Measurements from ENCODE around the gene GNLY. TPM values are rescaled to one million over a fixed set of nuclear protein-coding genes. Genes with fewer than 3 reads are reported as not detected.

Gene GNLY
- total RNA-seq, 1 donor from 2014 or later: 0.65 TPM

- no peak overlapping the region for H2AFZ ChIP-seq (replicated peaks)
- Mint-ChIP-seq H3K4me3 (no peak overlapping the region), H3K4me1 (peaks cover 10% of the 10 kb centered on the region), H3K36me3 (no peaks in the 10 kb centered on the region), H3K27me3 (ENCODE audit: insufficient read depth, low read depth) (peaks cover 4% of the 10 kb centered on the region), H3K27ac (no peak overlapping the region), H3K9me3 (no peaks in the 10 kb centered on the region)
- H3K27me3 ChIP-seq: peaks cover 12% of the 10 kb centered on the region
- H3F3A ChIP-seq (ENCODE audit: low read depth): no peaks in the 10 kb centered on the region
- no peaks in the 10 kb centered on the region for H3K9me3 ChIP-seq (ENCODE audit: low read depth)
- H3K4me1 ChIP-seq: no peaks in the 10 kb centered on the region
- no peak for DNase-seq (ENCODE audit: low spot score)
- no peak overlapping the region for H3K9ac ChIP-seq
- H4K20me1 ChIP-seq (ENCODE audit: low read depth): no peaks in the 10 kb centered on the region
- H3K79me2 ChIP-seq (ENCODE audit: low read depth): no peaks in the 10 kb centered on the region
- H3K36me3 ChIP-seq: no peaks in the 10 kb centered on the region
- TF ChIP-seq CTCF (IDR thresholded peaks at IDR 0.05) (no peak), EZH2 (IDR thresholded peaks at IDR 0.05) (no peak), EZH2phosphoT487 (IDR thresholded peaks at IDR 0.05) (no peak)
- no peak overlapping the region for H3K4me3 ChIP-seq
- H3K4me2 ChIP-seq: no peak overlapping the region
- no peak overlapping the region for H3K27ac ChIP-seq
Measured at GRCh38 chr2:85675427-85675826, 18.7 kb upstream of the GNLY start.

GRCh38 chr2:85675866-85676548 is 18.2 kb upstream of the GNLY start:
- Histone ChIP-seq H3K36me3 (no peaks in the 10 kb centered on the region), H3K4me3 (no peak overlapping the region), H3K9me3 (ENCODE audit: low read depth) (no peaks in the 10 kb centered on the region), H3K9ac (no peak overlapping the region), H3K4me1 (no peaks in the 10 kb centered on the region), H3K4me2 (no peak overlapping the region), H3K79me2 (ENCODE audit: low read depth) (no peaks in the 10 kb centered on the region), H3K27ac (no peak overlapping the region), H3F3A (ENCODE audit: low read depth) (no peaks in the 10 kb centered on the region), H3K27me3 (peaks cover 16% of the 10 kb centered on the region), H4K20me1 (ENCODE audit: low read depth) (no peaks in the 10 kb centered on the region), H2AFZ (replicated peaks) (no peak overlapping the region)
- peaks cover 4% of the 10 kb centered on the region for H3K27me3 Mint-ChIP-seq (ENCODE audit: insufficient read depth, low read depth)
- no peak overlapping the region for H3K4me3 Mint-ChIP-seq
- no peak overlapping the region for H3K27ac Mint-ChIP-seq
- no peak for DNase-seq (ENCODE audit: low spot score)
- H3K9me3 Mint-ChIP-seq: no peaks in the 10 kb centered on the region
- TF ChIP-seq EZH2phosphoT487 (IDR thresholded peaks at IDR 0.05) (no peak), CTCF (IDR thresholded peaks at IDR 0.05) (no peak), EZH2 (IDR thresholded peaks at IDR 0.05) (no peak)
- no peaks in the 10 kb centered on the region for H3K36me3 Mint-ChIP-seq
- peaks cover 10% of the 10 kb centered on the region for H3K4me1 Mint-ChIP-seq

GRCh38 chr2:85678377-85678776 is 15.8 kb upstream of the GNLY start:
- no peak overlapping the region for H3K9ac ChIP-seq
- H3K27ac ChIP-seq: no peak overlapping the region
- H3K27ac Mint-ChIP-seq: no peak overlapping the region
- TF ChIP-seq EZH2phosphoT487 (IDR thresholded peaks at IDR 0.05): no peak
- no peak for TF ChIP-seq EZH2 (IDR thresholded peaks at IDR 0.05)
- TF ChIP-seq CTCF (IDR thresholded peaks at IDR 0.05): no peak
- H3K9me3 Mint-ChIP-seq: no peaks in the 10 kb centered on the region
- no peaks in the 10 kb centered on the region for H3K36me3 Mint-ChIP-seq
- H3K27me3 Mint-ChIP-seq (ENCODE audit: insufficient read depth, low read depth): peaks cover 10% of the 10 kb centered on the region
- H4K20me1 ChIP-seq (ENCODE audit: low read depth): no peaks in the 10 kb centered on the region
- no peak overlapping the region for H3K4me3 ChIP-seq
- no peaks in the 10 kb centered on the region for H3F3A ChIP-seq (ENCODE audit: low read depth)
- H3K79me2 ChIP-seq (ENCODE audit: low read depth): no peaks in the 10 kb centered on the region
- no peaks in the 10 kb centered on the region for H3K4me1 ChIP-seq
- DNase-seq (ENCODE audit: low spot score): no peak
- no peaks in the 10 kb centered on the region for H3K9me3 ChIP-seq (ENCODE audit: low read depth)
- peaks cover 16% of the 10 kb centered on the region for H3K27me3 ChIP-seq
- no peaks in the 10 kb centered on the region for H3K36me3 ChIP-seq
- peaks cover 2% of the 10 kb centered on the region for H3K4me1 Mint-ChIP-seq
- no peak overlapping the region for H3K4me2 ChIP-seq
- H3K4me3 Mint-ChIP-seq: no peak overlapping the region
- no peak overlapping the region for H2AFZ ChIP-seq (replicated peaks)
